ENCODE results near the gene TNFRSF25. TPM values are rescaled to one million over a fixed set of nuclear protein-coding genes. Genes with fewer than 3 reads are reported as not detected.

TNFRSF25 gene
- total RNA-seq, 2 donors from 2014 or later: 89.2 to 101 TPM

Other genes with a start within 250 kb of the TNFRSF25 start
- gene ICMT, start 230.2 kb downstream of the TNFRSF25 start, total RNA-seq: 10 to 100 TPM; 39.5 to 46.9 TPM
- not detected for gene HES3, start 222.0 kb downstream of the TNFRSF25 start, total RNA-seq
- gene GPR153, start 205.1 kb downstream of the TNFRSF25 start, total RNA-seq: 1 to 10 TPM in 1 of 2 donors, under 1 TPM in 1; 0.62 to 1.6 TPM
- gene ACOT7, start 72.4 kb downstream of the TNFRSF25 start, total RNA-seq: 10 to 100 TPM; 32.1 to 37.6 TPM
- 1 to 10 TPM in 1 of 2 donors, under 1 TPM in 1; 0.44 to 1.2 TPM for gene HES2, start 46.3 kb downstream of the TNFRSF25 start, total RNA-seq
- 1 to 10 TPM; 1.3 to 2.0 TPM for gene ESPN, start 41.4 kb downstream of the TNFRSF25 start, total RNA-seq
- 1 to 10 TPM; 2.6 to 3.2 TPM for gene PLEKHG5, start 25.5 kb upstream of the TNFRSF25 start, total RNA-seq
- gene NOL9, start 88.3 kb upstream of the TNFRSF25 start, total RNA-seq: 10 to 100 TPM; 35.8 to 42.3 TPM
- not detected for gene TAS1R1, start 89.1 kb upstream of the TNFRSF25 start, total RNA-seq
- gene ZBTB48, start 113.8 kb upstream of the TNFRSF25 start, total RNA-seq: 10 to 100 TPM; 39.2 to 50.6 TPM
- 10 to 100 TPM; 24.2 to 26.1 TPM for gene KLHL21, start 136.7 kb upstream of the TNFRSF25 start, total RNA-seq
- 10 to 100 TPM; 16.5 to 19.3 TPM for gene PHF13, start 147.6 kb upstream of the TNFRSF25 start, total RNA-seq
- gene THAP3, start 158.7 kb upstream of the TNFRSF25 start, total RNA-seq: 10 to 100 TPM; 27.0 to 30.5 TPM
- 10 to 100 TPM; 39.7 to 56.0 TPM for gene DNAJC11, start 235.6 kb upstream of the TNFRSF25 start, total RNA-seq